GM18873 (cell line): ENCODE results near the gene PRICKLE4.

Experiments used
- ATAC-seq: cut with Tn5 transposase; IDR thresholded peaks from one replicate; pipeline ENCODE4 v1.9.1; 2021; ENCODE audit warnings: mild to moderate bottlenecking, moderate library complexity, moderate number of reproducible peaks; ENCODE audit not compliant: unreplicated experiment, low FRiP score

PRICKLE4 gene

GRCh38 chr6:41824571-41825569, 44.3 kb downstream of the PRICKLE4 start:
- no peak for ATAC-seq

GRCh38 chr6:41826343-41827022, 45.9 kb downstream of the PRICKLE4 start:
- ATAC-seq = no peak

GRCh38 chr6:41832263-41832662, 51.7 kb downstream of the PRICKLE4 start:
- no peak for ATAC-seq

GRCh38 chr6:41836022-41836659, 55.6 kb downstream of the PRICKLE4 start:
- ATAC-seq = no peak

- no peak for ATAC-seq
Measured at GRCh38 chr6:41836660-41837052, 56.1 kb downstream of the PRICKLE4 start.
